GM19452 (cell line): ENCODE data around the gene REEP1.

Experiments used
- ATAC-seq: cut with Tn5 transposase; IDR thresholded peaks from one replicate; pipeline ENCODE4 v1.9.1; 2021; ENCODE audit not compliant: unreplicated experiment

The REEP1 gene

GRCh38 chr2:86308356-86308755 lies 29.1 kb downstream of the REEP1 start:
- ATAC-seq = no peak

GRCh38 chr2:86307431-86307830 lies 30.0 kb downstream of the REEP1 start:
- no peak for ATAC-seq

GRCh38 chr2:86305915-86306254 lies 31.5 kb downstream of the REEP1 start:
- ATAC-seq = no peak

GRCh38 chr2:86305195-86305914 lies 32.1 kb downstream of the REEP1 start:
- ATAC-seq = no peak

GRCh38 chr2:86304416-86304815 lies 33.0 kb downstream of the REEP1 start:
- ATAC-seq = no peak

- ATAC-seq = no peak
Measured at GRCh38 chr2:86302320-86302719, 35.1 kb downstream of the REEP1 start.

- no peak for ATAC-seq
Measured at GRCh38 chr2:86301711-86302202, 35.7 kb downstream of the REEP1 start.

GRCh38 chr2:86301009-86301408 lies 36.4 kb downstream of the REEP1 start:
- ATAC-seq = no peak

GRCh38 chr2:86300496-86300895 lies 36.9 kb downstream of the REEP1 start:
- ATAC-seq = no peak

GRCh38 chr2:86298411-86299390 lies 38.7 kb downstream of the REEP1 start:
- ATAC-seq = no peak

GRCh38 chr2:86297382-86298147 lies 39.9 kb downstream of the REEP1 start:
- ATAC-seq = no peak

GRCh38 chr2:86296947-86297346 lies 40.5 kb downstream of the REEP1 start:
- no peak for ATAC-seq

GRCh38 chr2:86295066-86295465 lies 42.4 kb downstream of the REEP1 start:
- ATAC-seq = no peak

GRCh38 chr2:86293612-86294011 lies 43.8 kb downstream of the REEP1 start:
- no peak for ATAC-seq

GRCh38 chr2:86292571-86293515 lies 44.6 kb downstream of the REEP1 start:
- ATAC-seq = no peak

GRCh38 chr2:86291328-86291662 lies 46.1 kb downstream of the REEP1 start:
- ATAC-seq = no peak

GRCh38 chr2:86290596-86291327 lies 46.7 kb downstream of the REEP1 start:
- ATAC-seq = no peak

- ATAC-seq = no peak
Measured at GRCh38 chr2:86286516-86286915, 50.9 kb downstream of the REEP1 start.

- no peak for ATAC-seq
Measured at GRCh38 chr2:86285981-86286380, 51.4 kb downstream of the REEP1 start.

- no peak for ATAC-seq
Measured at GRCh38 chr2:86285571-86285970, 51.9 kb downstream of the REEP1 start.
